GM18502 (cell line): ENCODE data around the gene ARID1B.

Source experiments
- ATAC-seq: cut with Tn5 transposase; IDR thresholded peaks from one replicate; pipeline ENCODE4 v1.9.1; 2021; ENCODE audit warnings: mild to moderate bottlenecking; ENCODE audit not compliant: unreplicated experiment, poor library complexity

Gene ARID1B

DNA sequence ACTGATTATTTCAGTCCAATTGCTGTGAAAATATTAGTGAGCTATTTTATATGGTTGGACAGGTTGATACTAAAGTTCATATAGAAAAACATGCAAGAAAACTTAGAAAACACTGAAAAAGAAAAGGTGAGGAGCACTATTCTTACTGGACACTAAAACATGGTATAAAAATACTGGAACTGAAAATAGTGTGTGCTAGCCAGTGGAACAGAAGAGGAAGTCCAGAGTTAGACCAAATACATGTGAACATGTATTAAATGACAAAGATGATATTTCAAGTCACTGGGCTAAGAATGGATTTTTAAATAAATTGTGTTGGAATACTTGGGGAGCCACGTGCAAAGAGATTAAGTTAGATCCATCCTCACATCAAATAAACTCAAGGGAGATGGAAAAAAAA lies 327.6 kb downstream of the ARID1B start:
- no peak for ATAC-seq

DNA sequence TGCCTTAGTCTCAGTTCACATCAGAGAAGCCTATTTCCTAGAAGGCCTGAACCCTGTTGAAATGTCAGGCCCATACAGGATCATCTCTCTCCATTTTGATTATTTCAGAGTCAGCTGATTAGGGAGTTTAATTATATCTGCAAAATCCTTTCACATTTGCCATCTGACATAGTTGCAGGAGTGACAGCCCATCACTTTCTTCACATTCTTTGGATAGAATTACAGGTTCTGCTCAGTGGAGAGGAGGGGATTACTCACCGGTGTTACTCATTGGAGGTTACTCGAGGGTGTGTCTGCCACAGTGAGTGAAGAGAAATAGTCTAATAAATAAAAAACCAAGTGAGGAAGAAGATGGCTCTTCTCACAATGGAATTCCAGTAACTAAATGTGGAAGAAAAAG lies 329.3 kb downstream of the ARID1B start:
- ATAC-seq: no peak

DNA sequence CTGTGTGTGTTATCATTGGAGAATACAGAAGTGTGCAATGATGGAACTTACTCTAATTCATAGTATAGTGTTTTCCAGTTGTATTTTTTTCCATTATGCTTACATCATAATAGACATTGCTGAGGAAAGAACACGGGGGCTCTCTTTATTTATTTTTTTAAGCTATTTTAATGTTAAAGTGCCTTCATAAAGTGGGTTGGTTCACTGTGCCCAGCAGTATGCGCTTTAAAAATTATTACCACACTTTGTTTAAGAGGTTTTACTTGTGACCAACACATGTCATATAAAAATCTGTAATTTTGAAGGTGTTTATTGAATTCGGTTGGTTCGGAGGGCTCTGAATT lies 330.4 kb downstream of the ARID1B start:
- ATAC-seq: no peak

DNA sequence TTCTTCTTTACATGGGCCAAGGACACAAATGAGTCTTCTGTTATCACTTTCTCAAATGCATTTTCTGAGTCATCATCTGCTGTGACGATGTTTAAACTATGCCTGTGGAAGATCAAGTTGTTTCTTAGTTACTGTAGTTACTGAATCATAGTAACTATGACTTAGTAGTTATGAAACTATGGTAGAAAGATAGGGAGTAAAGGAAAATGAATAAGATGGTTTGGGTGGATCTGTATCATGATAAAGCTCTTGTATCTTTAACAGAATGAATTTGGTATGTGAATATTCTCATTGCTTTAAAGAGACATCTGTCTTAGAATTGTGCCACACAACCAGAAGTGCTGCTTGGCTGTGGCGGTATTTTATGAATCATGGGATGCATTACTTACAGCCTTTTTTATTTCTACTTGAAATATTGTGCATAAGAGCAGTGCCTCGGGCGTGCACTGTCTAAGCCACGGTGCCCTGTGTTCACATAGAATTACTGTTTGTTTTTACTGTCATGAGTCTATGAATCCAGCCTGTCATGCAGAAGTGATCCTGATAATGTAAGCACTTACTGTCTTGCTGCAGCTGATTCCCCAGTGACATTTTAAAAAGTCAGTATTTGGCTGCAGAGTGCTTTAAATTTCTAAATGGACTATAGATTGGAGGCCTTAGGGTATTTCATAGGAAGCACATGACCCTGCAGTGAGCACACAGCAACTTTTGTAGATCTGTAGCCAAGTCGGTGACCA lies 330.9 kb downstream of the ARID1B start:
- no peak for ATAC-seq

GRCh38 chr6:157108923-157109322 lies 331.7 kb downstream of the ARID1B start:
- no peak for ATAC-seq

- ATAC-seq: no peak
These were observed 333.4 kb downstream of the ARID1B start for GRCh38 chr6:157110607-157111006.

GRCh38 chr6:157113389-157113788 lies 336.2 kb downstream of the ARID1B start:
- no peak for ATAC-seq

DNA sequence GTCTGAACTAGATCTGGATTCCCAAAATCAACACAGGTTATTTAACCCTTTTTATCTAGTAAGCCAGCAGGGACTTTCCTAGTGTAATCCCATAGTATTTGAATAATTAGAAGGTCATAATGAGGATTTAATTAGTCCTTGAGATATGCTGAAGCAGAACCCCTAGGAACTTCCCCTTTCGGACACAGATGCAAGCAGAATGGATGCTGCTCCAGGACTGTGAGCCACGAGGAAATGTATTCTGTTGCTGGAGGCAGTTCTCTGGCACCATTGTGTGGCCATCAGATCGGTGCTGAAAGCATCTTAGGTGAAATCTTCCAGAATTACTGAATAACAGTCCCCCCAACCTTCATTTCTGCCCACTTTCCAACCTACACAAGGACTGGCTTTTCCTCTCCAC lies 339.2 kb downstream of the ARID1B start:
- ATAC-seq: no peak

DNA sequence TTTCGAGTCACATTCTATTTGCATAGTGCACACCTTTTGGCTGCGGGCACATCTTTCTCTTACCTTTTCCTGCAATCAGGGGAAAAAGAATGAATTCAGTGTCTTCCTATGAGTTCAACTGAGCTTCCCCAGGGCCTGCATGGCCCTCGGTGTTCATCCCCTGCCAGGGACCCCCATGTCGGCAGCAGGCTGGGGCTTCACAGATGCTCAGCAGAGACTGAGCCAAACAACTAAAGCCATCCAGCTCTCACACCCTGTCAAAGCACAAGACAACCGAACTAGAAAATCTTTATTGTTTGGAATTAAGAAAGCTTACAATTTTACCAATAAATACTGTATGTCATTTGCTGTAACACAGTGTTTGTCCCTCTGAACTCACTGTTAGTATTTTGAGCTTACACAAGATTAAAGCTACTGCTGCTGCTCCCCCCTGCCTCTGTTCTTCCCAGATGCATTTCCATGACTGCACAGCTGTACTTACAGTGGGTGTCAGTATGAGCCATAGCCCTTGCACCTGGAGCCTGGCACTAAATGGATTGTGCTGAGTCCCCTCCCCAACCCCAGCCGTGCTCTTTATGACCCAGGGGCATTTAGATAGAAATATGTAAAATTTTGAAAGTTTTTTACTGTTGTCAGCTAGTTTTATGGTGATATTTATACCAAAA lies 340.4 kb downstream of the ARID1B start:
- no peak for ATAC-seq

GRCh38 chr6:157119502-157120027 lies 342.4 kb downstream of the ARID1B start:
- ATAC-seq: no peak

GRCh38 chr6:157120534-157121232 lies 343.5 kb downstream of the ARID1B start:
- ATAC-seq: no peak

- ATAC-seq: no peak
These were observed 344.7 kb downstream of the ARID1B start for GRCh38 chr6:157121897-157122296.

GRCh38 chr6:157123234-157123633 lies 346.1 kb downstream of the ARID1B start:
- ATAC-seq: no peak

- ATAC-seq: no peak
These were observed 347.5 kb downstream of the ARID1B start for GRCh38 chr6:157124485-157125254.

GRCh38 chr6:157125531-157125930 lies 348.4 kb downstream of the ARID1B start:
- ATAC-seq: no peak

DNA sequence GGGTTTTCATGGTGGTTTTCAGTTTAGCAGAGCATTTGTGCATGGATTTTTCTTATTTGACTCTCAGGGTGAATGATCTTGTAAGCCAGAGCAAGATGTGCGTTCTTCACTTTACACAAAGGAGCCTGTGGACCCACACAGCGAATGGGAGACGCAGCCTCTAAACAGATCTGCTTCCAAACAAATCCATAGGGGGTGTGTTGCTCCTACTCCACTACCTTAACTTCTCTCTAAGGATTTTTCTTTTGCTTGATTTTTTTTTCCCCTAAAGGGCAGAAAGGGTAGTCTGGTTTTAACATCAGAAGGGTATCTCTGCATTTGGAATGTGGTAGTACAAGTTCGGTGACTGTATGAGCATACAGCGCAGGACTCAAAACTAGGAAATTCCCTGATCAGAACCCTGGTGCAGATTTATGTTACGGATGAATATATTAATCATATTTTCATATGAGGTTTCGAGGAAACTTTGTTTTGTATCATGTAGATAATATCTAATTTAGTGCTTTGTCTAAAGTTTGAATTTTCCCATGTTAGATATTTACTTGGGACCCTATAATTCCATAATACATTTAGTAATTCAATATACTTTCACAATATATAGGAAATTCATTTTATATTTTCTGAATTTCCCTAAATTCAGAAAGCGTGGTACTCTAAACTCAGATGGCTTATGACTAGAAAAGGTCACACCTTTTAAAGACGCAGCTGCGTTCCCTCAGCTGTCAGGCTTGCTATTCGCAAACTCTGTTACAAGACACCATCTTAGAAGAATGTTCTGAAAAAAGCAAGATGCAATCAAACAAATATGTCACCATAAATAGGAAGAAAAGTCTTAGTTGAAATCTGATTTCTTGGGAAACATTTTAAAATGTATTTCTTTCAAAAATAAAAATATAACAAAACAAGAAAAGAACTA lies 349.3 kb downstream of the ARID1B start:
- no peak for ATAC-seq

- ATAC-seq: no peak
These were observed 351.1 kb downstream of the ARID1B start for GRCh38 chr6:157128235-157128775.

DNA sequence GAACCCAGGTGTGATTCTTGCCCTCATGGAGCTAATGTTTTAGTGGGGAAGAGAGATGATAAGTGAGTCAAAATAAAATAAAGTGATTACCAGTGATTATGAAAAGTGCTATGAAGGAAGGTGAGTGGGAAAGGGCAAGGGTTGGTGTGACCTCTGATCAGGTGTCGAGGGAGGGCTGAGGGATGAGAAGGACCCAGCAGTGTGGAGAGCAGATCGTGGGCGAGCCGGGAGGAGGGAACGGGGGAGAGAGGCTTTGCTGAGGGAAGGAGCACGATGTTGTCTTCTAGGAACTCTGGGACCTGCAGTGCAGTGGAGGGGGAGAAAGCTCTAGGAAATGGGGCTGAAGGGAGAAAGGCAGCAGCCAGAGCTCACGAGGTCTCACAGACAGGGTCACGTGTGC lies 354.1 kb downstream of the ARID1B start:
- ATAC-seq: no peak

DNA sequence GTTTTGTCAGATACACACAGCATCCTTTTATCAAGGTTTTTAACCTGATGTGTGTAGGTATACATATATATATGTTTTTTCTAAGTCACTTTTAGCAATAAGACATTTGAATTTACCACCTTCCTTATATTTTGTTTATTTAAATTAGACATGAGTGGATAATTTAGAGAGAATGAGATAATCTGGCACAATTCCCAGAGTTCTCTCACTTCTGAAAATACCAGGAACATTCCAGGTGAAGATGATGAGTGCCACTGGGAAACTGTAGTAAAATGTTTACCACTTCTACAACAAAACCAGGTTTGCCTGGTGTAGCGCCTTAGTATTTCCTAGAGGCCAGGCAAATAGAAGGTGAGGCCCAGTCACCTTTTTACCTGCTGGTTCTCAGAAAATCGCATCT lies 356.7 kb downstream of the ARID1B start:
- ATAC-seq: no peak
